Type B pancreatic cell (in vitro differentiated cells): ENCODE measurements around the gene RIN3. TPM values are rescaled to one million over a fixed set of nuclear protein-coding genes. Genes with fewer than 3 reads are reported as not detected.

Source experiments
- DNase-seq: peaks from one replicate; pipeline ENCODE4 v3.0.0; 2021; ENCODE audit warnings: mixed read lengths; ENCODE audit not compliant: unreplicated experiment; ENCODE audit errors: extremely low spot score
- H3K27ac Mint-ChIP-seq: 2 replicates; pipeline ENCODE4 v1.8.0; 2021; ENCODE audit warnings: mild to moderate bottlenecking, mixed read lengths
- H3K27me3 Mint-ChIP-seq: 2 replicates; pipeline ENCODE4 v1.8.0; 2021; ENCODE audit warnings: mixed read lengths
- H3K36me3 Mint-ChIP-seq: 2 replicates; pipeline ENCODE4 v1.8.0; 2021; ENCODE audit warnings: mixed read lengths
- H3K4me1 Mint-ChIP-seq: one replicate; pipeline ENCODE4 v1.8.0; 2021; ENCODE audit warnings: mixed read lengths; ENCODE audit not compliant: unreplicated experiment
- H3K4me3 Mint-ChIP-seq: 2 replicates; pipeline ENCODE4 v1.8.0; 2021; ENCODE audit warnings: mild to moderate bottlenecking, mixed read lengths
- H3K9me3 Mint-ChIP-seq: 2 replicates; pipeline ENCODE4 v1.8.0; 2021; ENCODE audit warnings: mixed read lengths
- CTCF ChIP-seq: fragments of 200-600 bp; sonication (generic); conservative IDR thresholded peaks from 2 replicates; pipeline ENCODE4 v1.5.0; 2021; ENCODE audit warnings: antibody characterized with exemption, mild to moderate bottlenecking
- total RNA-seq: library from RNA; stranded (reverse); gene quantifications from 2 replicates; pipeline ENCODE4 v1.2.1, GENCODE V29; 2021; ENCODE audit warnings: low replicate concordance

RIN3 gene
- total RNA-seq, 1 donor from 2014 or later, result 12.9 TPM

DNA sequence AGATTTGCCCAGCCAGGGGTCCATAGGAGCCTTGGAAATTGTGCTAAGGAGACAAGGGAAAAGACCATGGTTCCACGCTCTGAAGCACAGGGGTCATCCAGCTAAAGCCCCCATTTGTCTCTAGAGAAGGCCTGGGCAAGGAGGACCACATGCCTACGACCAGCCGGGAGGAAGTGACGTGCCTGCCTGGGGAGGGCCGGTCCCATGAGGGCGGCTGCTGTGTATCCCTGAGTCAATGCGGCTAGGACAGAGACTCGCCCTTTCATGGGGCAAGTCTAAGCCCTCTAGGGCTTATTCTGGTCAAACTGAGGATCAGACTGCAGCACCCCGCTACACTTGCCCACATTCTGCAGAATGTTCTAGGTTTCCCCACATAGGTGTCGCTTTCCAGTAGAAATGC is 20.6 kb upstream of the RIN3 start:
- H3K27me3 Mint-ChIP-seq, result peaks cover 6% of the 10 kb centered on the region
- no peak for TF ChIP-seq CTCF
- H3K9me3 Mint-ChIP-seq, result no peaks in the 10 kb centered on the region
- no peak overlapping the region for H3K4me3 Mint-ChIP-seq
- no peaks in the 10 kb centered on the region for H3K36me3 Mint-ChIP-seq
- H3K27ac Mint-ChIP-seq, result no peak overlapping the region
- peak; percentile 32 for DNase-seq
- H3K4me1 Mint-ChIP-seq, result peaks cover 10% of the 10 kb centered on the region

DNA sequence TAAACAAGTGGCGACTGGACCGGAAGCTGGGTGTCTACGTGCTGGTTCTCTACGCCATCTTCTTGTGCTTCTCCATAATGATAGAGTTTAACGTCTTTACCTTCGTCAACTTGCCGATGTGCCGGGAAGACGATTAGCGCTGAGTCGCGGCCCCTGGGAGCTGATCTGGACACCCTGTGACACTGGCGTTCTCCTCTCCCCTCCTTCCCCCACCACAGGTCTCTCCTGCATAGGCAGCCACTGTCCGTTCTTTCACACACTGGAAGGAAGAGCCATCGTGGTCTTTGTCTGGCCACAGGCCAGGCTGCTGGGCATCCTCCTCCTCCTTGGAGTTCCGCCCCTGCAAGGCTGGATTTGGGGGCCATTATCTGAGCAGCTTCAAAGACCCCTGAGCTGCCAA is 20.1 kb upstream of the RIN3 start:
- DNase-seq, result peak; percentile 51
- Mint-ChIP-seq H3K36me3 (no peaks in the 10 kb centered on the region), H3K4me1 (peaks cover 10% of the 10 kb centered on the region), H3K27ac (no peak overlapping the region), H3K27me3 (peaks cover 6% of the 10 kb centered on the region), H3K9me3 (no peaks in the 10 kb centered on the region), H3K4me3 (no peak overlapping the region)
- no peak for TF ChIP-seq CTCF

GRCh38 chr14:92494512-92494911 is 19.1 kb upstream of the RIN3 start:
- H3K36me3 Mint-ChIP-seq, result no peaks in the 10 kb centered on the region
- DNase-seq, result no peak
- peaks cover 9% of the 10 kb centered on the region for H3K4me1 Mint-ChIP-seq
- H3K9me3 Mint-ChIP-seq, result no peaks in the 10 kb centered on the region
- no peak for TF ChIP-seq CTCF
- H3K27ac Mint-ChIP-seq, result no peak overlapping the region
- H3K27me3 Mint-ChIP-seq, result peaks cover 6% of the 10 kb centered on the region
- no peak overlapping the region for H3K4me3 Mint-ChIP-seq

GRCh38 chr14:92495027-92495426 is 18.6 kb upstream of the RIN3 start:
- peaks cover under 1% of the 10 kb centered on the region for H3K27me3 Mint-ChIP-seq
- H3K9me3 Mint-ChIP-seq, result no peaks in the 10 kb centered on the region
- no peak overlapping the region for H3K4me3 Mint-ChIP-seq
- no peaks in the 10 kb centered on the region for H3K36me3 Mint-ChIP-seq
- TF ChIP-seq CTCF, result no peak
- H3K27ac Mint-ChIP-seq, result no peak overlapping the region
- peak; percentile 4 for DNase-seq
- H3K4me1 Mint-ChIP-seq, result peaks cover 4% of the 10 kb centered on the region

DNA sequence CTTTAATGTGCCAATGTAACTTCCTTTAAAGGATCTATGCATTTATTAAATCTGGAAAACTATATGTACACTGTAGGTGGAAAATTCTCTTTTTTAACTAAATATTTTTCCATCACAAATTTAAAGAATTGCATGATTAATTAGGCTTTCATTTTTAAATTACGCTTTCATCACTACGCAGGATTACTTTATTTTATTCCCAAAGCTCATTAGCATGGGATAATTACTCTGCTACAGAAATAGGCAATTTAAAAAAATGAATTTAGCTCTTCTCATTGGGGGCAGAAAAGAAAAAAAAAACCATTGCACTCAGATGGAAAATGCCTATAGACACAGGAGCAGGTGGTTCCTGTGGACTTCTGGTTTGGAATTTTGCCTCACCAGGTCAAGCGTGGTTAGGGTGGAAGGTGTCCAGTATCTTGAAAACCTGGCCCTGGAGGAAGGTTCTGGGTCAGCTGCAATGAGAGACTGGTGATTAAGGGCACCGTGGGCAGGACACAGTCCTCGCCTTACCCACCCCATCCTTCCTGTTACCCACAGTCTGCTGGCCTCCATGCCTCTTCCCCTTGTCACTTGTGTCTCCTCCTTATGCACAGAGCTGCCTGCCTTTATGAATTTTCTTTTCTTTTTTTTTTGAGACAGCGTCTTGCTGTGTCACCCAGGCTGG is 17.3 kb upstream of the RIN3 start:
- Mint-ChIP-seq H3K27me3 (no peaks in the 10 kb centered on the region), H3K4me1 (peaks cover 5% of the 10 kb centered on the region), H3K4me3 (no peak overlapping the region), H3K9me3 (no peaks in the 10 kb centered on the region), H3K36me3 (no peaks in the 10 kb centered on the region), H3K27ac (no peak overlapping the region)
- TF ChIP-seq CTCF, result no peak
- peak; percentile 15 for DNase-seq
